Activated T-cell treated with anti-CD3 and anti-CD28 coated beads for 48 hours (primary cell): ENCODE measurements around the gene CDC42SE1.
"Not testable (repeated sequence)": the region's sequence is repeated elsewhere in the genome, so short reads cannot be mapped to it uniquely, and the experiment has no call there.

Source experiments
- DNase-seq: peaks from one replicate; pipeline ENCODE4 v3.0.0-alpha.2; 2020; ENCODE audit warnings: low read depth

Gene CDC42SE1

DNA sequence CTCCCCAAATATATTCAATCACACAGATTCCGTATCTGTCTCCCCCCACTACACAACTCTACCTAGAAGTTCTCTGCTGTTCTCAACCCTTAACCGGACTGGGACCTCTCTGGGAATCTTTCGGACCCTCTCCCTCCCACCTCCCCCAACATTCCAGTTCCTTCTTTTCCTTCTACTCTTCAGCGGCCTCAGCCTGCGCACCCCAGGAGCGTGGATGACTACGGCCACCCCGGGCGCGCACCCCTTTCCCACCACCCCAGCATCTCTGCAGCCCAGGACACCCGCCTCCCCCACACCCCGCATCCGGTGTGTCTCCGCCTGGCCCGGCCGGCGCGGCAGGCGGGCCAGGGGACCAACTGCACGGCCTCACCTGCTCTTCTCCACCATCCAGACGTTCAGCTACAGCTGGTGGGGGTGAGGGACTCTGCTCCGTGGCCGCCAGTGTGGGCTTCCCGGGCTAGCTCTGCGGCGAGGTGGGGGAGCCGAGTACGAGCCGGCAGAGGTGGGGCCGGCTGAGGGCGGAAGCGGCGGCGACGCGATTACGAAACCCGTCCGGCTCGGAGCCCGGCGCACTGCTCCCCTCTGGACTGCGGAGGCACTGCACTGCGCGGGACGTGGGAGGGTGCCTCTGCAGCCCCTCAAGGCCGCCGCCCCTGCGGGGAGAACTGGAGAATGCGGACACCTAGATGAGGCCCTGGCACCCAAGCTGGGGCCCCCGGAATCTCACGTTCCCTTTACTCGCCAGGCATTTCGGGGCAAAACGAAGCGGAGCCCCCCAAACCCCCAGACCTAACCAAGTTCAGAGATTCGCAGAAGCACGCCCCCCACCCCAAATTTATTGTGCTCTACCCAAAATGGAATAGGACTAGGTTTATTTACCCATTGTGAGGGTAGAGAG, at the start of gene CDC42SE1:
TSS of gene CDC42SE1 (minus strand) at position 514 of the 898 bp plus-strand sequence. CDS start 3,892 bp downstream, outside the sequence.
- peak; percentile 86 for DNase-seq

- DNase-seq, result no peak
These were observed 48.9 kb upstream of the CDC42SE1 start for GRCh38 chr1:151108331-151108730.

- DNase-seq, result no peak
These were observed 47.5 kb upstream of the CDC42SE1 start for GRCh38 chr1:151106894-151107293.

GRCh38 chr1:151104630-151105029, 45.2 kb upstream of the CDC42SE1 start:
- no peak for DNase-seq

DNA sequence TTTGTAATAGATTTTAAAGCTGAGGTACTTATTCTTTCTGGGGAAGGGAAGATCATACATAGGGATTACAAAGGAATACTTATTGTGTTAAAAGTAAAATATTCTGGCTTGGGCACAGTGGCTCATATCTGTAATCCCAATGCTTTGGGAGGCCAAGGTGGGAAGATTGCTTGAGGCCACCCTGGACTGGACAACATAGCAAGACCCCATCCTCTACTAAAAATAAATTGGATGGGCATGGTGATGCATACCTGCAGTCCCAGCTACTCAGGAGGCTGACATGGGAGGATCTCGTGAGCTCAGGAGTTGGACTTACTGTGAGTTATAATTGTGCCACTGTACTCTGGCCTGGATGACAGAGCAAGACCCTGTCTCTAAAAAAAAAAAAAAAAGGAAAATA, 38.7 kb upstream of the CDC42SE1 start:
- no peak for DNase-seq

DNA sequence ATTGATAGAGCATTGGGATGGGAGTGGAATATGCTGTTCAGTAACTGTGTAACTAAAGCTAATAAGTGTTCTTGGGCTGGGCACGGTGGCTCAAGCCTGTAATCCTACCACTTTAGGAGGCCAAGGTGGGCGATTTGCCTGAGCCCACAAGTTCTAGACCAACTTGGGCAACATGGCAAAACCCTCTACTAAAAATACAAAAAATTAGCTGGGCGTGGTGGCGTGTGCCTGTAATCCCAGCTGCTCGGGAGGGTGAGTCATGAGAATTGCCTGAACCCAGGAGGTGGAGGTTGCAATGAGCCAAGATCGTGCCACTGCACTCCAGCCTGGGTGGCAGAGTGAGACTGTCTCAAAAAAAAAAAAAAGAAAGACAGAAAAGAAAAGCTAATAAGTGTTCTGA, 38.0 kb upstream of the CDC42SE1 start:
- not testable (repeated sequence) for DNase-seq

GRCh38 chr1:151085953-151086559, 26.6 kb upstream of the CDC42SE1 start:
- no peak for DNase-seq

DNA sequence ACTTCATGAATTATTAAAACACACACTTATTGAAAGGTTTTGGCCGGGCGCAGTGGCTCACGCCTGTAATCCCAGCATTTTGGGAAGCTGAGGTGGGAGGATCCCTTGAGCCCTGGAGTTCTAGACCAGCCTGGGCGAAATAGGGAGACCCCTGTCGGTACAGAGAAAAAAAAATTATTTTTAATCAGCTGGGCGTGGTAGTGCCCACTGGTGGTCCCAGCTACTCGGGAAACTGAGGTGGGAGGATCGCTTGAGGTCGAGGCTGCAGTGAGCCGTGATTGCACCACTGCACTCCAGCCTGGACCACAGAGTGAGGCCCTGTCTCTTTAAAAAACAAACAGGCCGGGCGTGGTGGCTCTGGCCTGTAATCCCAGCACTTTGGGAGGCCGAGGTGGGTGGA, 12.8 kb upstream of the CDC42SE1 start:
- no peak for DNase-seq

DNA sequence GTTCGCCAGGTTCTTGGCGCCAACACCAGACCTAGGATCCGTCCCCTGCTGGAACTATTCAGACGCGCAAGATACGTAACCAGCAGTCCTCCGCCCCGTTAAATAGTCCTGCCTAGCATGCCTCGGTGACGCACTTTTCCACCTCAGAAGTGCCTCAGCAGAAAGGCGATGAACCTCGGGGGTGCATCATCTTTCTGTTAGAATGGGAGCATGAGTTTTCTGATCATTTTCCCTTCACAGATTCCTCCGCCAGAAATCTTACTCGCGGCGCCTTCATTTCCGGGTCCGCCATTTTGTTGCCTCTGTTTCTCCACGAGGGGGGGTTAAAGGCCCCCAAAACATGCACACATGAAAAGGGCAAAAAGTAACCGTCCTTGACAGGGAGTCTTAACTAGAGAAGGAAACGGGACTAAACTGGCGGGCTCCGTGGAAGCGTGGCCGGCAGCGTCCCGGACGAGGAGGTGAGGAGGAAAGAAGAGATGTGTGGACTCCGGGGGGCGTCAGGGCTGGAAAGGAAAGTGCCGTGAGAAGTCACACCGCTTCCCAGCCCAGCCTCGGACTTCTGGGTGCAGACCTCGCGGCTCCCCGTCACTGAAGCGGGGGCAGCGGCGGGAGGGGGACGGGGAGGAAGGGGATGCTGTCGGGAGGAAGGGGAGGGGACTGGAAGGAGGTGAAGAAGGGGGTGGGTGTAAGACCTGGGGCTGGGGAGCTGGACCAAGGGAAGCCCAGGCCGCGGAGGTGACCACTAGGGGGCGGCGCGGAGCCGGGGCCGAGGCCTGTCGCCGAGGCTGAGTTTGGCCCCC, 11.3 kb upstream of the CDC42SE1 start, which contains the start of gene GABPB2:
TSS of gene GABPB2 (plus strand) at position 288 of the 803 bp plus-strand sequence. CDS start 17,429 bp downstream, outside the sequence.
- peak; percentile 87 for DNase-seq

- DNase-seq, result no peak
These were observed 9.7 kb upstream of the CDC42SE1 start for GRCh38 chr1:151069103-151069486.

GRCh38 chr1:151067185-151067584, 7.8 kb upstream of the CDC42SE1 start:
- DNase-seq, result no peak

DNA sequence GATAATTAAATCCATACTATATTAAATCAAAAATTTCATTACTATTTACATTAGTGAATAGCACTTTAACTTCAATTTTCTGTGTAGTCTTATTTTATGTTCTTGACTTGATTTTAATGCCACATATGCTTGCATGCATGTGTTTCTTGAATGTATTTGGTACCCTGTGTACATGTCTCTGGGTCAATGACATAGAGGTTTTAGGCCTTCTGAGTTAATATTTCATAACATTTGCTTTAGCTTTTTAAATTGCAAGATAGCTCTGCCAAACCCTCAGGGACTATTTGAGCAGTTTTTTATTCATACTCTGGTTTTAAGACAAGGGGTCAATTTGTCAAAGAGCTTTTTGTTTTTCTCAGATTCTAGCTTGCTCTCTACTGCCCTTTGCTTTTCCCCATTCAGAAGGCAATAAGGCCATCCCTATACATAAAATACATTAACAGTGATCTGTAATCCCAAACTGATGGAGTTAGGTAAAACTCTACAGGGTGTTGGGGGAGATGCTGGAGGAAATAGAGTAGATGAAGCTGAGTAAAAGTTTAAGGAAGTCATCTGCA, 5.7 kb upstream of the CDC42SE1 start:
- no peak for DNase-seq

GRCh38 chr1:151062741-151063371, 3.4 kb upstream of the CDC42SE1 start:
- DNase-seq, result no peak

DNA sequence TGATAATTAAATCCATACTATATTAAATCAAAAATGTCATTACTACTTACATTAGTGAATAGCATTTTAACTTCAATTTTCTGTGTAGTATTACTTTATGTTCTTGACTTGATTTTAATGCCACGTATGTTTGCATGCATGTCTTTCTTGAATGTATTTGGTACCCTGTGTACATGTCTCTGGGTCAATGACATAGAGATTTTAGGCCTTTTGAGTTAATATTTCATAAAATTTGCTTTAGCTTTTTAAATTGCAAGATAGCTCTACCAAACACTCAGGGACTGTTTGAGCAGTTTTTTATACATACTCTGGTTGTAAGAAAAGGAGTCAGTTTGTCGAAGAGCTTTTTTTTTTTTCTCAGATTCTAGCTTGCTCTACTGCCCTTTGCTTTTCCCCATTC, 2.3 kb upstream of the CDC42SE1 start:
- no peak for DNase-seq

- no peak for DNase-seq
These were observed 1.4 kb upstream of the CDC42SE1 start for GRCh38 chr1:151060657-151061421.

GRCh38 chr1:151060007-151060656, 710 bp upstream of the CDC42SE1 start, which contains the start of gene MLLT11:
MLLT11 (plus strand) TSS chr1:151060397; CDS start chr1:151067225, 6,828 bp downstream.
- DNase-seq, result no peak

DNA sequence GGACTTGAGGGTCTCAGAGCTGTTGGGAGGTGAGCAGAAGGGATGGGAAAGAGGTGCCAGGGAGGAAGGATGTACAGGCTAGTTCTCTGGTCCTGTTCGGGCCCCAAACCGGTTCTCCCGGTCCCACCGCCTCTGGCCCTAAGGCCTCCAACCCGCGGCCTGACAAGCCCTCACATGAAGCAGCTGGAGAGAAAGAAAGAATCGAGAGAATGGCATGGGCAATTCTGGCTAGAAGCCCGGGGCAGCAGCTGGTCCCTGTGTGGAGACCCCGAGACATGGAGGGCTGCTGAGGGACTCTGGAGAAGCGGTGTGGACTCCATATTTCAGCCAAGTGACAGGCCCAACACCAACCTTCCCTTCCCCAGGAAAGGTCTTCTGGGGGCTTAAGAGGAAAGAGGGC, 730 bp downstream of the CDC42SE1 start:
- no peak for DNase-seq

- DNase-seq, result no peak
These were observed 3.3 kb downstream of the CDC42SE1 start for GRCh38 chr1:151056149-151056548.

- no peak for DNase-seq
These were observed 3.8 kb downstream of the CDC42SE1 start for GRCh38 chr1:151055581-151055980.

DNA sequence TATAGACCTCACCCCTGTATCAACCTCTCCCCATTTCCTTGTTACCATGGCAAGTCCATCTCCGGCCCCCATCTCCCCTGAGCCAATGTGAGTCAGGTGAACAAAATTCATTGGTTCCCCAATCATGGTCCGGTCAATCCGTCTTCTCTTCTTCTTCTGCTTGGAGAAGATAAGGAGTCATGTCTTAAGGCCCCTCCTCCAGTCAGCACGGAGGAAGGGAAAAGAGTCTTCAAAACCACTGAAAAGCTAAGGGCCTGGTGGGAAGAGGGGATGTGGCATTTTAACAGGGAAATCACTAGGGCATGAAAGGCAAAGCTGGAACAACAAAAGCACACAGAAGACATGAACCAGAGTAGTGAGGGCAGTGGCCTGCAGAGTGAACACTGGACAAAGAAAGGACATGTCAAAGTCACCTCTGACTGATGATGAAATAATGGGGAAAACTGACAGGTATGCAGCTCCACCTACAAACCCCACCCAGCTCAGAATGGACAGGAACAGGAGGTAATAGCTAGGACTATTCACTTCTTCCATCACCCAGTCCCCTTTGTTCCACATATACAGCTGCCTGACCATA, 4.4 kb downstream of the CDC42SE1 start:
- no peak for DNase-seq
